NCI-H748 (cell line): Measurements from ENCODE around the gene LCNL1.

Experiments used
- DNase-seq: peaks from one replicate; lab custom pipeline; 2025; ENCODE audit not compliant: unreplicated experiment; lab: John Stamatoyannopoulos, UW

The LCNL1 gene

GRCh38 chr9:136946228-136947027 is 36.4 kb upstream of the LCNL1 start:
- no peak for DNase-seq

GRCh38 chr9:136947028-136947891 is 35.5 kb upstream of the LCNL1 start:
- DNase-seq = no peak

GRCh38 chr9:136947955-136948510 is 34.8 kb upstream of the LCNL1 start:
- DNase-seq = peak; percentile 60

GRCh38 chr9:136949239-136949816 is 33.5 kb upstream of the LCNL1 start:
- peak; percentile 67 for DNase-seq

GRCh38 chr9:136949817-136950655 is 32.8 kb upstream of the LCNL1 start:
- DNase-seq = peak; percentile 96

GRCh38 chr9:136950656-136951276 is 32.0 kb upstream of the LCNL1 start:
- no peak for DNase-seq

GRCh38 chr9:136951541-136952320 is 31.1 kb upstream of the LCNL1 start, which contains the start of gene LCN12:
Gene LCN12, plus strand, starts transcription at chr9:136952273. Its CDS starts 55 bp downstream, at chr9:136952328.
- DNase-seq = no peak

GRCh38 chr9:136952321-136952850 is 30.4 kb upstream of the LCNL1 start:
- no peak for DNase-seq

GRCh38 chr9:136952876-136953770 is 29.7 kb upstream of the LCNL1 start:
- DNase-seq = no peak

GRCh38 chr9:136953771-136954269 is 29.0 kb upstream of the LCNL1 start:
- no peak for DNase-seq

GRCh38 chr9:136954270-136955083 is 28.3 kb upstream of the LCNL1 start:
- DNase-seq = no peak

GRCh38 chr9:136955202-136955942 is 27.4 kb upstream of the LCNL1 start:
- no peak for DNase-seq

GRCh38 chr9:136955943-136956335 is 26.9 kb upstream of the LCNL1 start:
- no peak for DNase-seq

GRCh38 chr9:136956604-136957003 is 26.2 kb upstream of the LCNL1 start:
- DNase-seq = no peak

GRCh38 chr9:136957461-136957860 is 25.3 kb upstream of the LCNL1 start:
- DNase-seq = no peak

- no peak for DNase-seq
These were observed 24.9 kb upstream of the LCNL1 start for GRCh38 chr9:136957901-136958300.
